IPS-15b (cell line): Measurements from ENCODE around the gene CD300LG.
"Not testable (repeated sequence)": the region's sequence is repeated elsewhere in the genome, so short reads cannot be mapped to it uniquely, and the experiment has no call there.

ENCODE experiments used
- H3K27me3 ChIP-seq: one replicate; pipeline ENCODE4 v1.6.1; 2013; ENCODE audit warnings: low read length; ENCODE audit not compliant: control insufficient read depth, insufficient read depth
- H3K36me3 ChIP-seq: one replicate; pipeline ENCODE4 v1.6.1; 2013; ENCODE audit warnings: low read length; ENCODE audit not compliant: control insufficient read depth, insufficient read depth
- H3K4me1 ChIP-seq: one replicate; pipeline ENCODE4 v1.6.1; 2013; ENCODE audit warnings: mild to moderate bottlenecking, low read length; ENCODE audit not compliant: control insufficient read depth, insufficient read depth
- H3K4me3 ChIP-seq: one replicate; pipeline ENCODE4 v1.5.1; 2013; ENCODE audit warnings: low read depth, low read length
- H3K9ac ChIP-seq: one replicate; pipeline ENCODE4 v1.6.1; 2013; ENCODE audit warnings: low read depth, mild to moderate bottlenecking, low read length
- H3K9me3 ChIP-seq: one replicate; pipeline ENCODE4 v1.6.1; 2013; ENCODE audit warnings: mild to moderate bottlenecking, low read length; ENCODE audit not compliant: control insufficient read depth, insufficient read depth

Gene CD300LG

DNA sequence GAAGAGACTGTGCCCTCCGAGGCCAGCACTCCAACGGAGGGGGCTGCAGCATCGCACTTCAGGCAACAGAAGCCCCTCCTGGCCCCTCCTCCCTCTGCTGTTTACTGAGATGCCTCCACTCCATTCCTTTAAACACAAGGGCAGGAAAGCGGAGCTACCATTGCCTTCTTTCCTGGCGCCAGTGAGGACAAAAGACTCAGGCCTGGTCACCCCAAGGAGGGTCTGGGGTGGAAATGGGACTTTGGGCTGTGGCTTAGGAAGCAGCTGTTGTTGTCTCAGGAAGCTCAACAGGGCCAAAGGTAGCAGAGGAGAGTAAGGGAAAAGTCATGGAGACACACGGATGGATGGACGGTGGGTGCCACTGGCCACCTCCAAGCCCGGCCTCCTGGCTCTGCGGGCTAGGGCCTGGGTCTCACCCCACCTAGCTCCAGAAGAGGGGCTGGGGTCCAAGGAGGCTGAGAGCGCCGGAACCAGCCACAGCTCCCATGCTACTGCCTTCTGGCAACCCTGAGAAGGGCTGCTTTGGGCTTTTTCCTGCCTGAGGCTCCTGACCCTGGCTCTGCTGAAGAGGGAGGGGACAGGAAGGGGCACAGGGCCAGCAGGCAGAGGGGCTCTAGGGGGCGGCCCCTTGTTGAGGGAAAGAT lies 11.1 kb downstream of the CD300LG start:
- H3K27me3 ChIP-seq: no peaks in the 10 kb centered on the region

DNA sequence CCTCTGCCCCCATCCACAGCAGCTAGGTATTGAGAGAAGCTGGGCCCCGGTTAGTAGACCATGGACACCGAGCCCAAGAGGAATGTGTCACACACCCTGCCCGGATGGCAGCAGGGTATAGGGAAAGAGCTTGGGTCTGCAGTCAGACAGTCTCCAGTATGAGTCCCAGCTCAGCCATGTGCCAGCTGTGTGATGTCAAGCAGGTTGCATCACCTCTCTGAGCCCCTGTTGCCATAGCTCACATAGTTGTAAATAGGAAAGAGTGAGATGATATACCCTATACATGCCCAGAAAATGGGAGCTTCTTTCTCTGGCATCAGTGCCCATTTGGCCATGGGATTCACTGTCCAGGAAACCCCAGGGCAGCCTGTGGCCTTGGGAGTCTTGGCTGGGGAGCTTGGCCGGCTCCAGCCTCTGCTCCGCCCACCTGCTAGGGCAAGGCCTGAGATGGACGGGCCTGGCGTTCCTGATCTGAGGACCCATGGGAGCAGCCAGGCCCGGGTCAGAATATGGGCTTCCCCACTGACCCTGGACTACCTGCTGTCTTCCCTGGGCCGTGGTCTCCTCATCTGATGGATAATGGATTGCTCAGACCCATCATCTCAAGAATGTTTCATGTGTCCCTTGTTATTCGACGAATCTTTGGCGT lies 13.2 kb downstream of the CD300LG start:
- Histone ChIP-seq H3K4me3 (no peak overlapping the region), H3K9ac (no peak overlapping the region), H3K27me3 (no peaks in the 10 kb centered on the region), H3K9me3 (no peaks in the 10 kb centered on the region), H3K4me1 (no peaks in the 10 kb centered on the region), H3K36me3 (no peaks in the 10 kb centered on the region)

More for the DNA sequence above, 11.1 kb downstream of the CD300LG start:
- no peaks in the 10 kb centered on the region for H3K9me3 ChIP-seq
- no peaks in the 10 kb centered on the region for H3K36me3 ChIP-seq
- no peak overlapping the region for H3K9ac ChIP-seq
- H3K4me3 ChIP-seq: no peak overlapping the region
- H3K4me1 ChIP-seq: no peaks in the 10 kb centered on the region

DNA sequence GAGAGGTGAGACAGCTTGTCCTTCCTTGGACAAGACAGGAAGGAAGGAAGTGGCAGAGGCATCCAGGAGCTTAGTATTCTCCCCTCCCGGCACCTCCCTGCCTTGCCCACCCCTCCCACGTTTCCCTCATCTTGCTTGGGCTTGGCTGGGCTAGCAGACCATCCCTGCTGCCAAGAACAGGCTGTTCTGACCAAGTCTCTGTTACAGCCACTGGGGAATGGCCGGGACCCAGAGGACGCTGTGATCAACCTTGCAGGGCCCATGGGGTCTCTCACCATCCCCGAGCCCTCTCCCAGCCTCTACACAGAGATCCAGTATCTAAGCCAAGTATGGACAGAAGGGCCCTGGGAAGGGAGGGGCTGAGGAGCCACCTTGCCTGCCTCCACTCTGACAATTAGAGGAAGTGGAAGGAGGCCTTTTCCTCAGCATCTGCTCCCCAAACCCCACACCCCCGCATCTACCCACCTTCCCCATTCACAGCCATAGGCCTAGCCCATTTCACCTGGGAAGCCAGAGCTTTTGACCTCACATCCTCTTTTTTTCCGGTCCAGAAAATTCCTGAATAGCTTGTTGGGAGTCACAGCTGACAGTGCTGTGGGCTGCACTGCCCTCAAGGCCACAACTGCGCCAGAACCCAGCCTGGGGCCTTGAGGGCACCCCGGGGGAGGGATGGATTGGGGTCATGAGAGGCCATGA lies 14.1 kb downstream of the CD300LG start:
- Histone ChIP-seq H3K4me3 (no peak overlapping the region), H3K9me3 (no peaks in the 10 kb centered on the region), H3K9ac (no peak overlapping the region), H3K27me3 (no peaks in the 10 kb centered on the region), H3K4me1 (no peaks in the 10 kb centered on the region), H3K36me3 (no peaks in the 10 kb centered on the region)

DNA sequence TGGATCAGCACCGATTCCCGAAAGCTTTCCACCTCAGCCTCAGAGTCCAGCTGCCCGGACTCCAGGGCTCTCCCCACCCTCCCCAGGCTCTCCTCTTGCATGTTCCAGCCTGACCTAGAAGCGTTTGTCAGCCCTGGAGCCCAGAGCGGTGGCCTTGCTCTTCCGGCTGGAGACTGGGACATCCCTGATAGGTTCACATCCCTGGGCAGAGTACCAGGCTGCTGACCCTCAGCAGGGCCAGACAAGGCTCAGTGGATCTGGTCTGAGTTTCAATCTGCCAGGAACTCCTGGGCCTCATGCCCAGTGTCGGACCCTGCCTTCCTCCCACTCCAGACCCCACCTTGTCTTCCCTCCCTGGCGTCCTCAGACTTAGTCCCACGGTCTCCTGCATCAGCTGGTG lies 15.0 kb downstream of the CD300LG start:
- Histone ChIP-seq H3K9me3 (no peaks in the 10 kb centered on the region), H3K27me3 (no peaks in the 10 kb centered on the region), H3K4me3 (no peak overlapping the region), H3K4me1 (no peaks in the 10 kb centered on the region), H3K9ac (no peak overlapping the region), H3K36me3 (no peaks in the 10 kb centered on the region)

DNA sequence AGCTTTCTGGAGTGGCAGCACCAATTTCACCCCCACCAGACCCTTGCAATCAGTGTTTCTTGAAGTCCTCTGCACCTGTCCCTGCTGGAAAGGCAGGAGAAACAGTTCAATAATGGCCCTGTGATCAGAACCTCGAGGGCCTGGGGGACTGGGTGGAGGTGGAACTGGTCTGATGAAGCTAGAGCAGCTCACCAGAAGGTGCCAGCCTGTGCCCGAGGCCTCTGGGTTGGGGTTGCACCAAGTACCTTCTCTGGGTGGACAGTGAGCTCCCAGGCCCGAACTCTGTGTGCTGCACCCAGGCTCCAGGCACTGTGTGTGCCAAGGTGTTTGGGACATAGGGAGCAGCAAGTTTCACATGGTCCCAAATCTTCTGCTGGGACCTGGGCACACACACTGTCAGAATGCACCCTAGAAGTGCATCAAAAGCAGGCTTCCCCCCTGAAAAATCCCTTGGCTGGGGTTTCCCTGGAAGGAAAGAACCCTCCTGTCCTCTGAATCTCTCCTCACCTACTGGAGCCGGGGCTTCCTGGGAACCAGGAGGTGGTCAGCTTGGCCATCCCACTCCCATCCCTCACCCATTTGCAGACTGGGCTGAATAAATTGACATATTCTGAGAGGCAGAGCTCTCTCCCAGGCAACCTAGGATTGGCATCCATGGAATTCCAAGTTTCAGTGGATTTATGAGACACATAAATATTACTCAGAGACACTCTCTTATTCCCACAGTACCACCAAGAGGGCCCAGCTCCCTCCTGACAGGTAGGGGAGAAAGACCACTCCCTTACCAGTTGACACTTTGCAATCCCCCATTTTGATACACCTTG lies 17.4 kb downstream of the CD300LG start:
- no peak overlapping the region for H3K4me3 ChIP-seq
- H3K36me3 ChIP-seq: no peaks in the 10 kb centered on the region
- no peak overlapping the region for H3K9ac ChIP-seq
- no peaks in the 10 kb centered on the region for H3K9me3 ChIP-seq
- no peaks in the 10 kb centered on the region for H3K4me1 ChIP-seq
- no peaks in the 10 kb centered on the region for H3K27me3 ChIP-seq

DNA sequence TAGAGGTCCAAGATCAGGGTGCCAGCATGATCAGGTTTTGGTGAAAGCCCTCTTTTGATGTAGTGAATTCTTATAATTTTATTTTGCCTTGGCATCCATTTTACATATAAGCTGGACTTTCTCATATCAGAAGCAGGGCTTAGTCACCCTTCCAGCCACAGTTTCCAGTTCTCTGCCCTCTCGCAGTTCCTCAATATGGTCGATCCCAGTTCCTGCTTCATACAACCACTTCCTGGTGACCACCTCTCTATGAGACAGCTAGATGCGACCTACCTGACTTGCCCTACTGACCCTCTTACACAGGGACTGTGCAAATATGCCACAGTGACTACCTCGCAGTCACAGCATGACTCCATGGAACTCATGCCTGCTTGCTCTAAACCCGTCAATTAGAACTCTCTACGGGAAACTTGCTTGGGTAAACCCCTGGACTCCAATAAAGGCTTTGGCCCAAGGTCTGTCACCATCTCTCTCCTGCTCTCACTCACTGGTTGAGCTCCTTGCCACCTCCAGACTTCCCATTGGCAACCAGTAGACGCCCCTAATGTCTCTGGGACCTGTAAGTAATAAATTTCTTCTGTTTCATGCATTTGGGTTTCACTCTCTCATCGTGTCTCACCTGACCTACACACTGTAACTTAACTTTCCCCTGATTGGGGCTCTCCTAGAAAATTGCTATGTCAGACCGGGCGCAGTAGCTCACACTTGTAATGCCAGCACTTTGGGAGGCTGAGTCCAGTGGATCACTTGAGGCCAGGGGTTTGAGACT lies 21.4 kb downstream of the CD300LG start:
- H3K4me1 ChIP-seq: no peaks in the 10 kb centered on the region
- no peaks in the 10 kb centered on the region for H3K36me3 ChIP-seq
- H3K27me3 ChIP-seq: no peaks in the 10 kb centered on the region
- H3K9me3 ChIP-seq: no peaks in the 10 kb centered on the region
- H3K4me3 ChIP-seq: no peak overlapping the region
- H3K9ac ChIP-seq: no peak overlapping the region

DNA sequence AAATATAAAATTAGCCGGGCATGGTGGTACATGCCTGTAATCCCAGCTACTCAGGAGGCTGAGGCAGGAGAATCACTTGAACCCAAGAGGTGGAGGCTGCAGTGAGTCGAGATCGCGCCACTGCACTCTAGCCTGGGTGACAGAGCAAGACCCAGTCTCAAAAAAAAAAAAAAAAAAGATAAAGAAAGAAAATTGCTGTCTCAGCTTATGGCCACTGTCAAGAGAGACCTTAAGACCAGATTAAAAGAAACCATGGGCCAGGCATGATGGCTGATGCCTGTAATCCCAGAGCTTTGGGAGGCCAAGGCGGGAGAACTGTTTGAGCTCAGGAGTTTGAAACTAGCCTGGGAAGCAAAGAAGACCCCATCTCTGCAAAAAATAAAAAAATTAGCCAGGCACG lies 22.1 kb downstream of the CD300LG start:
- H3K4me1 ChIP-seq, H3K4me3 ChIP-seq, H3K27me3 ChIP-seq, H3K9me3 ChIP-seq, H3K9ac ChIP-seq, H3K36me3 ChIP-seq: not testable (repeated sequence)

DNA sequence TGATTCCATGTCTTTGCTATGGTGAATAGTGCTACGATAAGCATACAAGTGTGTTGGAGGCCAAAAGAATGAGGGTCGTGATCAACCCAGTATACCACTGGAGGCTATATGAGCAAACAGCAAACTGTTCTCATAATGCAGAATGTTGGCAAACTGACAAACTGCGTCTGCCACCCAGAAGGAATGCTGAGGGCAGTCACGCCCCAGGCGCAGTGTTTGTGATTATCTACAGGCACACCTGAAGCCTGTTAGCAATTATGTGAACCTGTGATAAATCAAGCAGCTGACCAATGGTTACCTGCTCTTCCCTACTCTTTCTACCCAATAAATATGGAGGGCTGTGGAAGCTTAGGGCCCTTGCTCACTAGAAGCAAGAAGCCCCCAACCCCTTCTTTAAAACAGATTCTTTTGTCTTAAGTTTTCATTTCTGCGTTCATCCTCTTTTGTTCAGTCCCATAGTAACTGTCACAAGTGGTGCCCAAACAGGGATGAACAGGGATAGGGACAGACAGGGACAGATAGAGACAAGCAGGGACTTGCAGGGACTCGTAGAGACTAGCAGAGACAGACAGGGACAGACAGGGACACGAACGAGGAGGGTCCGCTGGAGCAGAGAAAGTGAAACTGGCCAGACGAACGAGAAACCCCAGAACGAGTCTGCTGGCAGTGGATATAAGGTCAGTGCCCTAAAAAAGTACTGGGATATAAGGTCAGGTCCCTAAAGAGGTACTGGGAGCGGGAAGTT lies 25.1 kb downstream of the CD300LG start:
- H3K4me3 ChIP-seq: no peak overlapping the region
- H3K9ac ChIP-seq: no peak overlapping the region
- H3K4me1 ChIP-seq: no peaks in the 10 kb centered on the region
- peaks cover 3% of the 10 kb centered on the region for H3K36me3 ChIP-seq
- H3K27me3 ChIP-seq: no peaks in the 10 kb centered on the region
- no peaks in the 10 kb centered on the region for H3K9me3 ChIP-seq

DNA sequence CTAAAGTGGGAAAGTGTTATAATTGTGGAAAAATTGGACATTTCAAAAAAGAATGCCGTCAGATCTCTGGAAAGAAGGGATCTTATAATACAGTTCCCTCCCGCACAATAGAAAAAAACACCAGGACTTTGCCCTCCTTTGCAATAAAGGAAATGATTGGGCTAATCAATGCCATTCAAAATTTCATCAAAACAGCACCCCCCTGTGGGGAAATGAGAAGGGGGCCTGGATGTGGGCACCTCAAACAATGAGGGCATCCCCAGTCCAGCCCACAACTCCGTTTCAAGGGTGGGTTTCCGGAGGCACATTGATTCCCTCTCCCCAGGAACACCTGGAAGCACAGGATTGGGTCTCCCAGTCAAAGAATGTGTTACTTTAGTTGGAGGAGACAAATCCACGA lies 26.1 kb downstream of the CD300LG start:
- H3K36me3 ChIP-seq: peaks cover 6% of the 10 kb centered on the region
- no peak overlapping the region for H3K9ac ChIP-seq
- H3K27me3 ChIP-seq: no peaks in the 10 kb centered on the region
- H3K4me1 ChIP-seq: no peaks in the 10 kb centered on the region
- H3K9me3 ChIP-seq: no peaks in the 10 kb centered on the region
- H3K4me3 ChIP-seq: no peak overlapping the region

DNA sequence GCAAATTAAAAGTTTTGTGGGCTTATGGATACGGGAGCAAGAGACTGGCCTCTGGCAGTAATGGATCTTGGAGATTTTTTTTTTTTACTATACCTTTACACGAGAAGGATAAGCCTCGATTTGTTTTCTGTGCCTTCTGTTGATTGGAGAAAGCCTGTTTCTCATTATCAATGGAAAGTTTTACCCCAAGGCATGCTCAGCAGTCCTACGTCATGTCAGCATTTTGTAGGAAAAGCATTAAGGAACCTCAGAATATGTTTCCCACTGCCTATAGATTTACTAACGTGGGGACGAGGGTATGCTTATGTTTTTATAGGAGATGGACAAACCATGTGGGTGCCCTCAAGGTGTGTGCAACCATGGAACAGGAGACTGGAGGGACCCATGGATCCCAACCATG lies 26.8 kb downstream of the CD300LG start:
- H3K4me3 ChIP-seq: no peak overlapping the region
- no peaks in the 10 kb centered on the region for H3K27me3 ChIP-seq
- H3K9me3 ChIP-seq: no peaks in the 10 kb centered on the region
- H3K36me3 ChIP-seq: peaks cover 6% of the 10 kb centered on the region
- H3K4me1 ChIP-seq: no peaks in the 10 kb centered on the region
- no peak overlapping the region for H3K9ac ChIP-seq
